Measurements from ENCODE around the gene PLEKHG4B. TPM values are rescaled to one million over a fixed set of nuclear protein-coding genes. Genes with fewer than 3 reads are reported as not detected.
"Not testable (repeated sequence)": the region's sequence is repeated elsewhere in the genome, so short reads cannot be mapped to it uniquely, and the experiment has no call there.

PLEKHG4B gene
- total and polyA plus RNA-seq, 4 donors, result under 0.01 to 0.05 (median 0.01) TPM; not detected in 1

GRCh38 chr5:196350-196749 lies 104.4 kb downstream of the PLEKHG4B start:
- H3K27me3 ChIP-seq (ENCODE audit: control insufficient read depth in 4 of 4, insufficient read depth in 4 of 4, low read length in 3 of 4), result no peaks in the 10 kb centered on the region
- H3K9me3 ChIP-seq (ENCODE audit: control insufficient read depth in 4 of 4, low read length in 3 of 4), result no peaks in the 10 kb centered on the region
- DNase-seq (ENCODE audit: low spot score), result no peak
- no peak overlapping the region for H3K27ac ChIP-seq (ENCODE audit: low read depth in 1 of 2, low read length in 2 of 2)
- H3K9ac ChIP-seq (ENCODE audit: low read depth in 1 of 2, low read length in 2 of 2), result no peak overlapping the region
- WGBS, result 87% methylated on average over 10 of the region's 10 CpGs
- no peaks in the 10 kb centered on the region for H3K36me3 ChIP-seq (ENCODE audit: control insufficient read depth in 4 of 4, insufficient read depth in 3 of 4, low read depth in 1 of 4, low read length in 3 of 4)
- no peak overlapping the region for H3K4me3 ChIP-seq (ENCODE audit: low read depth in 1 of 3, low read length in 3 of 3)
- H3K4me1 ChIP-seq (ENCODE audit: control insufficient read depth in 4 of 4, insufficient read depth in 4 of 4, low read length in 3 of 4), result peaks cover 0 to 7% (median 4%) of the 10 kb centered on the region in 4 donors
- no peak for TF ChIP-seq RXRA (IDR thresholded peaks at IDR 0.05)

- not testable (repeated sequence) for H3K27me3 ChIP-seq (ENCODE audit: control insufficient read depth in 4 of 4, insufficient read depth in 4 of 4, low read length in 3 of 4); DNase-seq (ENCODE audit: low spot score); H3K36me3 ChIP-seq (ENCODE audit: control insufficient read depth in 4 of 4, insufficient read depth in 3 of 4, low read depth in 1 of 4, low read length in 3 of 4); H3K4me1 ChIP-seq (ENCODE audit: control insufficient read depth in 4 of 4, insufficient read depth in 4 of 4, low read length in 3 of 4); H3K4me3 ChIP-seq (ENCODE audit: low read depth in 1 of 3, low read length in 3 of 3); H3K9me3 ChIP-seq (ENCODE audit: control insufficient read depth in 4 of 4, low read length in 3 of 4); H3K9ac ChIP-seq (ENCODE audit: low read depth in 1 of 2, low read length in 2 of 2); H3K27ac ChIP-seq (ENCODE audit: low read depth in 1 of 2, low read length in 2 of 2)
- WGBS, result 76% methylated on average over 18 of the region's 18 CpGs
These were observed 105.1 kb downstream of the PLEKHG4B start for GRCh38 chr5:197031-197430.

- WGBS, result 90% methylated on average over 12 of the region's 12 CpGs
These were observed 106.0 kb downstream of the PLEKHG4B start for GRCh38 chr5:197892-198489.

DNA sequence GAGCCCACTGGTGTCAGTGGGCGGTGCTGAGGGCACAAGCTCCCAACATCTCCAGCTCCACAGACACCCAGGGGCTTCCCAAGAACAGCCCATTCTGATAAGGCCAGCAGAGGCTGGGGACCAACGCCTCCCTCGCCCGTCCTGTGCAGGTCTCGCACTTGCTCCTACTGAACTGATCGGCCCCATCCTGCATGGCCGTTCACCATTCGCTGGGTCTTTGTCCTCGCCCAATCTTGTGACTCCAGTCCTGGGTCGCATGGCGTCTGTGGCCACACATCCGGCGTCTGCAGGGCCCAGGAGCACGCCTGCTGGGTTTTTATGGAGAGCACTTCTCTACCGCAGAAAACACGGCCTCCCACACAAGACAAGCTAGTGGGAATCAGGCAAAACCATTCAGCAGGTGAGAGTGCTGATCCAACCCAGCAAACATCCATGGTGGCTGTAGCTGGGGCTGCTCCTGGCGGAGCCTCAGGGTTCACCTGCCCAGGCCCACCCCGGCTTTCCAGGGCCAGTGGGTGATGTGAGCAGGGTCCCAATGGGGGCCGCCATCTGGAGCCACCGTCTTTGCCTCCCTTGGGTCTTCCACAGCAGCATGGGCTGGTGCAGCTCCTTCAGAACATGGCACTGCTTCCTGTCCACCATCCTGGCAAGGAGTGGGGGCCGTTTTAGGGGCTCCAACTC lies 106.7 kb downstream of the PLEKHG4B start:
- no peak overlapping the region for H3K9ac ChIP-seq (ENCODE audit: low read depth in 1 of 2, low read length in 2 of 2)
- WGBS, result 98% methylated on average over 21 of the region's 21 CpGs
- TF ChIP-seq, protein P1, sequence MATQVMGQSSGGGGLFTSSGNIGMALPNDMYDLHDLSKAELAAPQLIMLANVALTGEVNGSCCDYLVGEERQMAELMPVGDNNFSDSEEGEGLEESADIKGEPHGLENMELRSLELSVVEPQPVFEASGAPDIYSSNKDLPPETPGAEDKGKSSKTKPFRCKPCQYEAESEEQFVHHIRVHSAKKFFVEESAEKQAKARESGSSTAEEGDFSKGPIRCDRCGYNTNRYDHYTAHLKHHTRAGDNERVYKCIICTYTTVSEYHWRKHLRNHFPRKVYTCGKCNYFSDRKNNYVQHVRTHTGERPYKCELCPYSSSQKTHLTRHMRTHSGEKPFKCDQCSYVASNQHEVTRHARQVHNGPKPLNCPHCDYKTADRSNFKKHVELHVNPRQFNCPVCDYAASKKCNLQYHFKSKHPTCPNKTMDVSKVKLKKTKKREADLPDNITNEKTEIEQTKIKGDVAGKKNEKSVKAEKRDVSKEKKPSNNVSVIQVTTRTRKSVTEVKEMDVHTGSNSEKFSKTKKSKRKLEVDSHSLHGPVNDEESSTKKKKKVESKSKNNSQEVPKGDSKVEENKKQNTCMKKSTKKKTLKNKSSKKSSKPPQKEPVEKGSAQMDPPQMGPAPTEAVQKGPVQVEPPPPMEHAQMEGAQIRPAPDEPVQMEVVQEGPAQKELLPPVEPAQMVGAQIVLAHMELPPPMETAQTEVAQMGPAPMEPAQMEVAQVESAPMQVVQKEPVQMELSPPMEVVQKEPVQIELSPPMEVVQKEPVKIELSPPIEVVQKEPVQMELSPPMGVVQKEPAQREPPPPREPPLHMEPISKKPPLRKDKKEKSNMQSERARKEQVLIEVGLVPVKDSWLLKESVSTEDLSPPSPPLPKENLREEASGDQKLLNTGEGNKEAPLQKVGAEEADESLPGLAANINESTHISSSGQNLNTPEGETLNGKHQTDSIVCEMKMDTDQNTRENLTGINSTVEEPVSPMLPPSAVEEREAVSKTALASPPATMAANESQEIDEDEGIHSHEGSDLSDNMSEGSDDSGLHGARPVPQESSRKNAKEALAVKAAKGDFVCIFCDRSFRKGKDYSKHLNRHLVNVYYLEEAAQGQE (IDR thresholded peaks at IDR 0.05), result no peak
- TF ChIP-seq NR2F2 (IDR thresholded peaks at IDR 0.05), result no peak
- no peak for TF ChIP-seq FOXA2 (IDR thresholded peaks at IDR 0.05)
- no peak for TF ChIP-seq RXRA (IDR thresholded peaks at IDR 0.05)
- no peak for TF ChIP-seq GABPA (IDR thresholded peaks at IDR 0.05 in 1 of 2, conservative IDR thresholded peaks at IDR 0.05 in 1 of 2)
- no peak for TF ChIP-seq FOXA1 (IDR thresholded peaks at IDR 0.05)
- no peak for TF ChIP-seq HNF4G (IDR thresholded peaks at IDR 0.05)
- TF ChIP-seq, protein P2, sequence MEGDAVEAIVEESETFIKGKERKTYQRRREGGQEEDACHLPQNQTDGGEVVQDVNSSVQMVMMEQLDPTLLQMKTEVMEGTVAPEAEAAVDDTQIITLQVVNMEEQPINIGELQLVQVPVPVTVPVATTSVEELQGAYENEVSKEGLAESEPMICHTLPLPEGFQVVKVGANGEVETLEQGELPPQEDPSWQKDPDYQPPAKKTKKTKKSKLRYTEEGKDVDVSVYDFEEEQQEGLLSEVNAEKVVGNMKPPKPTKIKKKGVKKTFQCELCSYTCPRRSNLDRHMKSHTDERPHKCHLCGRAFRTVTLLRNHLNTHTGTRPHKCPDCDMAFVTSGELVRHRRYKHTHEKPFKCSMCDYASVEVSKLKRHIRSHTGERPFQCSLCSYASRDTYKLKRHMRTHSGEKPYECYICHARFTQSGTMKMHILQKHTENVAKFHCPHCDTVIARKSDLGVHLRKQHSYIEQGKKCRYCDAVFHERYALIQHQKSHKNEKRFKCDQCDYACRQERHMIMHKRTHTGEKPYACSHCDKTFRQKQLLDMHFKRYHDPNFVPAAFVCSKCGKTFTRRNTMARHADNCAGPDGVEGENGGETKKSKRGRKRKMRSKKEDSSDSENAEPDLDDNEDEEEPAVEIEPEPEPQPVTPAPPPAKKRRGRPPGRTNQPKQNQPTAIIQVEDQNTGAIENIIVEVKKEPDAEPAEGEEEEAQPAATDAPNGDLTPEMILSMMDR (IDR thresholded peaks at IDR 0.05; ENCODE audit: low read depth, low read length, missing input control), result no peak
- no peak for TF ChIP-seq HNF4A (conservative IDR thresholded peaks at IDR 0.05)

More at GRCh38 chr5:197892-198489, 106.0 kb downstream of the PLEKHG4B start:
- H3K4me3 ChIP-seq (ENCODE audit: low read depth in 1 of 3, low read length in 3 of 3), result no peak overlapping the region
- no peak for DNase-seq (ENCODE audit: low spot score)
- no peak overlapping the region for H3K27ac ChIP-seq (ENCODE audit: low read depth in 1 of 2, low read length in 2 of 2)
- TF ChIP-seq RAD21 (IDR thresholded peaks at IDR 0.05) (no peak), ATF3 (IDR thresholded peaks at IDR 0.05) (no peak), HNF4G (IDR thresholded peaks at IDR 0.05) (no peak), TAF1 (conservative IDR thresholded peaks at IDR 0.05) (no peak), EGR1 (IDR thresholded peaks at IDR 0.05; ENCODE audit: low read depth in 2 of 2) (no peak), HNF4A (conservative IDR thresholded peaks at IDR 0.05) (no peak), FOXA2 (IDR thresholded peaks at IDR 0.05) (no peak)
- TF ChIP-seq, protein P3, sequence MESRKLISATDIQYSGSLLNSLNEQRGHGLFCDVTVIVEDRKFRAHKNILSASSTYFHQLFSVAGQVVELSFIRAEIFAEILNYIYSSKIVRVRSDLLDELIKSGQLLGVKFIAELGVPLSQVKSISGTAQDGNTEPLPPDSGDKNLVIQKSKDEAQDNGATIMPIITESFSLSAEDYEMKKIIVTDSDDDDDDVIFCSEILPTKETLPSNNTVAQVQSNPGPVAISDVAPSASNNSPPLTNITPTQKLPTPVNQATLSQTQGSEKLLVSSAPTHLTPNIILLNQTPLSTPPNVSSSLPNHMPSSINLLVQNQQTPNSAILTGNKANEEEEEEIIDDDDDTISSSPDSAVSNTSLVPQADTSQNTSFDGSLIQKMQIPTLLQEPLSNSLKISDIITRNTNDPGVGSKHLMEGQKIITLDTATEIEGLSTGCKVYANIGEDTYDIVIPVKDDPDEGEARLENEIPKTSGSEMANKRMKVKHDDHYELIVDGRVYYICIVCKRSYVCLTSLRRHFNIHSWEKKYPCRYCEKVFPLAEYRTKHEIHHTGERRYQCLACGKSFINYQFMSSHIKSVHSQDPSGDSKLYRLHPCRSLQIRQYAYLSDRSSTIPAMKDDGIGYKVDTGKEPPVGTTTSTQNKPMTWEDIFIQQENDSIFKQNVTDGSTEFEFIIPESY (IDR thresholded peaks at IDR 0.05), result no peak
- H3K36me3 ChIP-seq (ENCODE audit: control insufficient read depth in 4 of 4, insufficient read depth in 3 of 4, low read depth in 1 of 4, low read length in 3 of 4), result no peaks in the 10 kb centered on the region
- no peaks in the 10 kb centered on the region for H3K4me1 ChIP-seq (ENCODE audit: control insufficient read depth in 4 of 4, insufficient read depth in 4 of 4, low read length in 3 of 4)
- no peaks in the 10 kb centered on the region for H3K9me3 ChIP-seq (ENCODE audit: control insufficient read depth in 4 of 4, low read length in 3 of 4)
- H3K9ac ChIP-seq (ENCODE audit: low read depth in 1 of 2, low read length in 2 of 2), result no peak overlapping the region
- no peaks in the 10 kb centered on the region for H3K27me3 ChIP-seq (ENCODE audit: control insufficient read depth in 4 of 4, insufficient read depth in 4 of 4, low read length in 3 of 4)

More for the DNA sequence above, 106.7 kb downstream of the PLEKHG4B start:
- DNase-seq (ENCODE audit: low spot score), result no peak
- H3K27me3 ChIP-seq (ENCODE audit: control insufficient read depth in 4 of 4, insufficient read depth in 4 of 4, low read length in 3 of 4), result no peaks in the 10 kb centered on the region
- no peak overlapping the region for H3K27ac ChIP-seq (ENCODE audit: low read depth in 1 of 2, low read length in 2 of 2)
- H3K9me3 ChIP-seq (ENCODE audit: control insufficient read depth in 4 of 4, low read length in 3 of 4), result no peaks in the 10 kb centered on the region
- H3K36me3 ChIP-seq (ENCODE audit: control insufficient read depth in 4 of 4, insufficient read depth in 3 of 4, low read depth in 1 of 4, low read length in 3 of 4), result peaks cover 0 to 2% (median 0%) of the 10 kb centered on the region in 4 donors
- no peak overlapping the region for H3K4me3 ChIP-seq (ENCODE audit: low read depth in 1 of 3, low read length in 3 of 3)
- no peaks in the 10 kb centered on the region for H3K4me1 ChIP-seq (ENCODE audit: control insufficient read depth in 4 of 4, insufficient read depth in 4 of 4, low read length in 3 of 4)
